Breast epithelium (tissue), 4 donors: Measurements from ENCODE around the gene ZDHHC5. TPM values are rescaled to one million over a fixed set of nuclear protein-coding genes. Genes with fewer than 3 reads are reported as not detected.
"Not testable (repeated sequence)": the region's sequence is repeated elsewhere in the genome, so short reads cannot be mapped to it uniquely, and the experiment has no call there.

ENCODE experiments used
- DNase-seq, 2 donors: peaks; one replicate each; pipeline ENCODE4 v3.0.0-alpha.2; 2019; ENCODE audit warnings: low spot score in 2 of 2
- H3K27ac ChIP-seq, 2 donors: fragments of 200-600 bp; sonication (generic) in 1 of 2; one replicate each; pipeline ENCODE4 v1.5.1; 2016 to 2019; ENCODE audit warnings: mild to moderate bottlenecking in 1 of 2
- H3K27me3 ChIP-seq, 2 donors: fragments of 200-600 bp; sonication (generic) in 1 of 2; one replicate each; pipeline versions ENCODE4 v1.5.1 to v1.6.0; 2017 to 2019; ENCODE audit warnings: control low read depth in 1 of 2, mild to moderate bottlenecking in 1 of 2
- H3K36me3 ChIP-seq: fragments of 200-600 bp; one replicate; pipeline ENCODE4 v1.5.1; 2019
- H3K4me1 ChIP-seq, 2 donors: fragments of 200-600 bp; sonication (generic); one replicate each; pipeline ENCODE4 v1.5.1; 2016 to 2019; ENCODE audit warnings: control low read depth in 1 of 2
- H3K4me3 ChIP-seq, 3 donors: fragments of 200-600 bp; sonication (generic); 1 replicate in 2 of 3; 2 replicates in 1 of 3; pipeline ENCODE4 v1.5.1; 2016 to 2019; ENCODE audit warnings: mild to moderate bottlenecking in 3 of 3, moderate library complexity in 2 of 3
- H3K9me3 ChIP-seq, 2 donors: fragments of 200-600 bp; sonication (generic) in 1 of 2; one replicate each; pipeline ENCODE4 v1.5.1; 2016 to 2019; ENCODE audit warnings: control low read depth in 1 of 2
- CTCF ChIP-seq, 3 donors: fragments of 450-650 bp; IDR thresholded peaks; one replicate each; pipeline ENCODE4 v1.5.1; 2016 to 2017; ENCODE audit warnings: antibody characterized with exemption in 3 of 3, mild to moderate bottlenecking in 3 of 3, moderate library complexity in 3 of 3
- POLR2A ChIP-seq: fragments of 450-650 bp; IDR thresholded peaks from one replicate; pipeline ENCODE4 v1.6.1; 2016; ENCODE audit warnings: antibody characterized with exemption, mild to moderate bottlenecking, moderate library complexity
- POLR2AphosphoS5 ChIP-seq, 3 donors: sonication (generic); formaldehyde crosslinking; IDR thresholded peaks; one replicate each; pipeline ENCODE4 v1.6.1; 2017; ENCODE audit warnings: antibody characterized with exemption in 3 of 3
- intact Hi-C: fragments of 100-400 bp; cut with DNase I; formaldehyde crosslinking; loops from one replicate; pipeline ENCODE4 v1.15.1; 2023; ENCODE audit warnings: low total_unique reads
- total RNA-seq, 3 donors: library from RNA; depleted of rRNA; stranded (reverse); fragments of >200 nt; gene quantifications; one replicate each; pipeline ENCODE4 v1.1.0, GENCODE V29; 2016

Gene ZDHHC5
- total RNA-seq, 3 donors from 2014 or later, result 39.3 to 50.2 (median 39.8) TPM

GRCh38 chr11:57700425-57700824, 32.5 kb downstream of the ZDHHC5 start:
- Histone ChIP-seq H3K4me1 (no peaks in the 10 kb centered on the region), H3K9me3 (no peaks in the 10 kb centered on the region), H3K27me3 (no peaks in the 10 kb centered on the region), H3K27ac (no peak overlapping the region), H3K4me3 (no peak overlapping the region), H3K36me3 (peaks cover 5% of the 10 kb centered on the region)
- intact Hi-C loops, result no loop called here
- DNase-seq, result no peak
- TF ChIP-seq CTCF (IDR thresholded peaks at IDR 0.05) (no peak), POLR2AphosphoS5 (IDR thresholded peaks at IDR 0.05) (no peak), POLR2A (no peak)

- Histone ChIP-seq H3K9me3 (no peaks in the 10 kb centered on the region), H3K27ac (no peak overlapping the region), H3K36me3 (no peaks in the 10 kb centered on the region), H3K27me3 (no peaks in the 10 kb centered on the region), H3K4me3 (no peak overlapping the region), H3K4me1 (no peaks in the 10 kb centered on the region)
- intact Hi-C loops, result no loop called here
- DNase-seq, result no peak
- TF ChIP-seq CTCF (IDR thresholded peaks at IDR 0.05), result no peak
- TF ChIP-seq POLR2A, result no peak
- no peak for TF ChIP-seq POLR2AphosphoS5 (IDR thresholded peaks at IDR 0.05)
Observed at GRCh38 chr11:57703341-57703740, 35.4 kb downstream of the ZDHHC5 start.

- H3K36me3 ChIP-seq, result no peaks in the 10 kb centered on the region
- no peak for DNase-seq
- no peaks in the 10 kb centered on the region for H3K9me3 ChIP-seq
- intact Hi-C loops, result no loop called here
- no peak overlapping the region for H3K27ac ChIP-seq
- H3K27me3 ChIP-seq, result no peaks in the 10 kb centered on the region
- no peak overlapping the region for H3K4me3 ChIP-seq
- TF ChIP-seq POLR2AphosphoS5 (IDR thresholded peaks at IDR 0.05), result no peak
- no peaks in the 10 kb centered on the region for H3K4me1 ChIP-seq
Observed at GRCh38 chr11:57704932-57705331, 37.0 kb downstream of the ZDHHC5 start.

GRCh38 chr11:57705432-57705831, 37.5 kb downstream of the ZDHHC5 start:
- H3K27me3 ChIP-seq, H3K4me1 ChIP-seq, H3K27ac ChIP-seq, H3K36me3 ChIP-seq, H3K4me3 ChIP-seq, DNase-seq, H3K9me3 ChIP-seq, intact Hi-C loops: not testable (repeated sequence)

GRCh38 chr11:57709802-57710367, 42.0 kb downstream of the ZDHHC5 start:
- H3K27me3 ChIP-seq, result no peaks in the 10 kb centered on the region
- no peak for DNase-seq
- no peaks in the 10 kb centered on the region for H3K9me3 ChIP-seq
- TF ChIP-seq CTCF (IDR thresholded peaks at IDR 0.05), result no peak
- no peak for TF ChIP-seq POLR2A
- TF ChIP-seq POLR2AphosphoS5 (IDR thresholded peaks at IDR 0.05), result no peak
- peaks cover 4 to 5% of the 10 kb centered on the region in 2 donors for H3K4me1 ChIP-seq
- no peak overlapping the region for H3K4me3 ChIP-seq
- H3K36me3 ChIP-seq, result no peaks in the 10 kb centered on the region
- intact Hi-C loops, result no loop called here
- H3K27ac ChIP-seq, result no peak overlapping the region

- intact Hi-C loops, result no loop called here
- DNase-seq, result peak; percentile 80 to 89
- Histone ChIP-seq H3K4me1 (peaks cover 4 to 5% of the 10 kb centered on the region in 2 donors), H3K9me3 (no peaks in the 10 kb centered on the region), H3K27me3 (no peaks in the 10 kb centered on the region), H3K4me3 (peak within 1 kb of the TSS; percentile 92 to 99 (median 98)), H3K36me3 (no peaks in the 10 kb centered on the region), H3K27ac (peak within 1 kb of the TSS; percentile 95)
- TF ChIP-seq POLR2AphosphoS5 (IDR thresholded peaks at IDR 0.05) (peak; percentile 54 to 72 (median 63)), POLR2A (no peak)
Observed at GRCh38 chr11:57711414-57712255, 43.7 kb downstream of the ZDHHC5 start, which contains the start of gene MED19. TSS of gene MED19 (minus strand) at chr11:57712215. CDS start at chr11:57712179, 36 bp downstream.
